ENCODE results near the gene ST8SIA5. TPM values are rescaled to one million over a fixed set of nuclear protein-coding genes. Genes with fewer than 3 reads are reported as not detected.

ST8SIA5 gene
- total and polyA plus RNA-seq, 10 of the 15 experiments (the other 5 are each of a cell fraction or from before 2014, with no cell fraction given), result 0.02 to 0.32 (median 0.12) TPM; not detected in 1

DNA sequence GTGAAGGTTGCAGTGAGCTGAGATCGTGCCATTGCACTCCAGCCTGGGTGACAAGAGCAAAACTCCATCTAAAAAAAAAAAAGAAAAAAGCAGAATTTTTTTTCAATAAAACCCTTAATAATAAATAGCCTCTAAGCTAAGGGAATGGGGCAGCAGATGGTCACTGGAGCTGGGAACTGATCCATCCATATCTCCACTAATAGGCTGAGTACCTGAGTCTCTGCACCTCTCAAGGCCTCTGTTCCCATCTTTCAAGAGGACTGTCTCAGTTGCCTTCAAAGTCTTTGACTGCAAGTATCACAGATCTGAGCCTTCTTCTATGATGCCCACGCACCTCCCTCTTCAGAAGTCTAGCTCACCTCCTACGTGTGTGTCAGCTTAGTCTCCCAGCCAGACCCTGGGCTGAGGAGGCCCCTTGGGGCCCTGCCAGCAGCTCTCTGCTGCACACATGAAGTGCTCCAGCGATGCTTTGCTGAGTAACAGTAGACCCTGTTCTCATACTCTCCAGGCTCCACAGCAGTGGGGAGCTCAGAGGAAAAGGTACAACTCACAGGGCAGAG lies 32.9 kb downstream of the ST8SIA5 start (continued):
- no peak for TF ChIP-seq ZNF384 (IDR thresholded peaks at IDR 0.05; ENCODE audit: borderline replicate concordance, low read depth, low read length)
- no peak for TF ChIP-seq CBX3 (IDR thresholded peaks at IDR 0.05; ENCODE audit: borderline replicate concordance, low read depth)
- TF ChIP-seq PML (IDR thresholded peaks at IDR 0.05; ENCODE audit: low read length), result no peak
- no peak for TF ChIP-seq POLR2AphosphoS2 (IDR thresholded peaks at IDR 0.05; ENCODE audit: low read depth, low read length)
- no peak for TF ChIP-seq SIN3A (IDR thresholded peaks at IDR 0.05; ENCODE audit: low read depth, low read length)
- TF ChIP-seq MEF2A (IDR thresholded peaks at IDR 0.05; ENCODE audit: insufficient read depth, low read depth, low read length), result no peak
- no peak for TF ChIP-seq KAT2A (conservative IDR thresholded peaks at IDR 0.05; ENCODE audit: control insufficient read depth, low read depth, low read length)
- TF ChIP-seq, protein P1, sequence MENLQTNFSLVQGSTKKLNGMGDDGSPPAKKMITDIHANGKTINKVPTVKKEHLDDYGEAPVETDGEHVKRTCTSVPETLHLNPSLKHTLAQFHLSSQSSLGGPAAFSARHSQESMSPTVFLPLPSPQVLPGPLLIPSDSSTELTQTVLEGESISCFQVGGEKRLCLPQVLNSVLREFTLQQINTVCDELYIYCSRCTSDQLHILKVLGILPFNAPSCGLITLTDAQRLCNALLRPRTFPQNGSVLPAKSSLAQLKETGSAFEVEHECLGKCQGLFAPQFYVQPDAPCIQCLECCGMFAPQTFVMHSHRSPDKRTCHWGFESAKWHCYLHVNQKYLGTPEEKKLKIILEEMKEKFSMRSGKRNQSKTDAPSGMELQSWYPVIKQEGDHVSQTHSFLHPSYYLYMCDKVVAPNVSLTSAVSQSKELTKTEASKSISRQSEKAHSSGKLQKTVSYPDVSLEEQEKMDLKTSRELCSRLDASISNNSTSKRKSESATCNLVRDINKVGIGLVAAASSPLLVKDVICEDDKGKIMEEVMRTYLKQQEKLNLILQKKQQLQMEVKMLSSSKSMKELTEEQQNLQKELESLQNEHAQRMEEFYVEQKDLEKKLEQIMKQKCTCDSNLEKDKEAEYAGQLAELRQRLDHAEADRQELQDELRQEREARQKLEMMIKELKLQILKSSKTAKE (IDR thresholded peaks at IDR 0.05; ENCODE audit: low read depth, poor library complexity, severe bottlenecking), result no peak
- no peak for TF ChIP-seq SMC3 (IDR thresholded peaks at IDR 0.05; ENCODE audit: borderline replicate concordance, low read length)
- TF ChIP-seq JUNB (IDR thresholded peaks at IDR 0.05), result no peak
- TF ChIP-seq, protein P2, sequence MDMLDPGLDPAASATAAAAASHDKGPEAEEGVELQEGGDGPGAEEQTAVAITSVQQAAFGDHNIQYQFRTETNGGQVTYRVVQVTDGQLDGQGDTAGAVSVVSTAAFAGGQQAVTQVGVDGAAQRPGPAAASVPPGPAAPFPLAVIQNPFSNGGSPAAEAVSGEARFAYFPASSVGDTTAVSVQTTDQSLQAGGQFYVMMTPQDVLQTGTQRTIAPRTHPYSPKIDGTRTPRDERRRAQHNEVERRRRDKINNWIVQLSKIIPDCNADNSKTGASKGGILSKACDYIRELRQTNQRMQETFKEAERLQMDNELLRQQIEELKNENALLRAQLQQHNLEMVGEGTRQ (IDR thresholded peaks at IDR 0.05; ENCODE audit: borderline replicate concordance, low read depth, low read length), result no peak
